Body of pancreas (tissue), 4 donors: ENCODE results near the gene DIPK1A. TPM values are rescaled to one million over a fixed set of nuclear protein-coding genes. Genes with fewer than 3 reads are reported as not detected.

ENCODE experiments used
- ATAC-seq: fragments of 150-250 bp; one replicate; pipeline ENCODE4 v1.9.1; 2016
- DNase-seq, 4 donors: peaks; one replicate each; pipeline ENCODE4 v3.0.0-alpha.2; 2019
- H3K27ac ChIP-seq, 4 donors: fragments of 200-600 bp; sonication (generic); 1 replicate in 3 of 4; 2 replicates in 1 of 4; pipeline versions ENCODE4 v1.5.1 to v1.6.1; 2016 to 2019; ENCODE audit warnings: mild to moderate bottlenecking in 1 of 4, mixed read lengths in 1 of 4, moderate library complexity in 1 of 4
- H3K27me3 ChIP-seq, 2 donors: fragments of 200-600 bp; sonication (generic); one replicate each; pipeline ENCODE4 v1.6.0; 2016; ENCODE audit warnings: mild to moderate bottlenecking in 1 of 2
- H3K36me3 ChIP-seq, 2 donors: fragments of 200-600 bp; sonication (generic); replicated peaks in 1 of 2; 2 replicates each; pipeline ENCODE4 v1.5.1; 2016; ENCODE audit warnings: low read depth in 2 of 2; ENCODE audit not compliant: insufficient read depth in 1 of 2
- H3K4me1 ChIP-seq: fragments of 200-600 bp; sonication (generic); one replicate; pipeline ENCODE4 v1.6.0; 2016
- H3K4me3 ChIP-seq, 2 donors: fragments of 200-600 bp; sonication (generic); 1 replicate in 1 of 2; 2 replicates in 1 of 2; pipeline ENCODE4 v1.5.1; 2016 to 2019
- H3K9me3 ChIP-seq, 3 donors: fragments of 200-600 bp; sonication (generic); 1 replicate in 2 of 3; 2 replicates in 1 of 3; pipeline ENCODE4 v1.5.1; 2016
- CTCF ChIP-seq, 7 experiments: fragments of 450-650 bp in 4 of 7; fragments of 200-600 bp in 3 of 7; sonication (generic) in 3 of 7; IDR thresholded peaks; one replicate each; pipeline ENCODE4 v1.5.1; 2016 to 2019; ENCODE audit warnings: antibody characterized with exemption in 7 of 7
- POLR2A ChIP-seq, 3 donors: fragments of 450-650 bp; IDR thresholded peaks; one replicate each; pipeline ENCODE4 v1.6.1; 2016; ENCODE audit warnings: antibody characterized with exemption in 3 of 3, mild to moderate bottlenecking in 2 of 3
- WGBS, 2 donors: methylation state at CpG; one replicate each; pipeline ENCODE4 v1.1.5; 2017; 5-methylcytosine and 5-hydroxymethylcytosine counted together
- intact Hi-C: fragments of 100-400 bp; cut with DNase I; formaldehyde crosslinking; loops from one replicate; pipeline ENCODE4 v1.15.1; 2023
- total RNA-seq, 2 donors: library from RNA; depleted of rRNA; stranded (reverse); fragments of >200 nt; gene quantifications; one replicate each; pipeline ENCODE4 v1.1.0, GENCODE V29; 2016

The DIPK1A gene
- total RNA-seq, 2 donors from 2014 or later, result 3.9 to 8.2 TPM

DNA sequence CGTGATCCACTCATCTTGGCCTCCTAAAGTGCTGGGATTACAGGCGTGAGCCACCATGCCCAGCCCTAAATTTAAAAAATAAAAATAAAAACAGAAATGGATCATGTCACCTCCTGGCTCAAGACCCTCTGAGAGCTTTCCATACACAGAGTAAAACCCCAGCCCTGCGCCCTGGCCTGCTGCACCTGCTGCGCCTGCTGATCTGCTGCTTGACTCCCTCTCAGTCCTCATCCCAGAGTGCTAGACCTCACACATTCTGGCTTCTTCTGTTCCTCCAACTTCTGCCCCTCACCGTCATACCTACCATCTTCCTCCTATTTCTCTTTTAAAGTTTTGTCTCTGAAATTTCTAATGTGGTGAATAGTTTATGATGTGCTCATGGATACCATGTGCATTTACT lies 42.7 kb upstream of the DIPK1A start:
- DNase-seq (no peak), ATAC-seq (no peak)
- TF ChIP-seq CTCF (IDR thresholded peaks at IDR 0.05) (no peak), POLR2A (IDR thresholded peaks at IDR 0.05) (no peak)
- WGBS, 2 donors, result 93% methylated on average over 5 of the region's 5 CpGs
- Histone ChIP-seq H3K4me3 (no peak overlapping the region), H3K9me3 (no peaks in the 10 kb centered on the region), H3K36me3 (no peaks in the 10 kb centered on the region), H3K27me3 (no peaks in the 10 kb centered on the region), H3K4me1 (peaks cover 13% of the 10 kb centered on the region), H3K27ac (no peak overlapping the region)
- intact Hi-C loops, result no loop called here

GRCh38 chr1:93002781-93003180 lies 41.5 kb upstream of the DIPK1A start:
- Histone ChIP-seq H3K9me3 (no peaks in the 10 kb centered on the region), H3K4me3 (no peak overlapping the region), H3K4me1 (peaks cover 13% of the 10 kb centered on the region), H3K27me3 (no peaks in the 10 kb centered on the region), H3K27ac (no peak overlapping the region), H3K36me3 (no peaks in the 10 kb centered on the region)
- TF ChIP-seq POLR2A (IDR thresholded peaks at IDR 0.05), result no peak
- TF ChIP-seq CTCF (IDR thresholded peaks at IDR 0.05), result no peak
- DNase-seq (no peak), ATAC-seq (no peak)
- WGBS, 2 donors, result 68 to 80% methylated on average over 2 of the region's 2 CpGs
- intact Hi-C loops, result no loop called here

- intact Hi-C loops, result no loop called here
- ATAC-seq (no peak), DNase-seq (no peak)
- Histone ChIP-seq H3K36me3 (no peaks in the 10 kb centered on the region), H3K27ac (no peak overlapping the region), H3K4me1 (peaks cover 13% of the 10 kb centered on the region), H3K27me3 (no peaks in the 10 kb centered on the region), H3K9me3 (no peaks in the 10 kb centered on the region), H3K4me3 (no peak overlapping the region)
- no peak for TF ChIP-seq POLR2A (IDR thresholded peaks at IDR 0.05)
- TF ChIP-seq CTCF (IDR thresholded peaks at IDR 0.05), result no peak
Measured at GRCh38 chr1:93001893-93002292, 40.6 kb upstream of the DIPK1A start.

GRCh38 chr1:93000751-93001175 lies 39.5 kb upstream of the DIPK1A start:
- Histone ChIP-seq H3K9me3 (no peaks in the 10 kb centered on the region), H3K4me1 (peaks cover 18% of the 10 kb centered on the region), H3K36me3 (no peaks in the 10 kb centered on the region), H3K27ac (no peak overlapping the region), H3K4me3 (no peak overlapping the region), H3K27me3 (no peaks in the 10 kb centered on the region)
- ATAC-seq (no peak), DNase-seq (no peak)
- TF ChIP-seq CTCF (IDR thresholded peaks at IDR 0.05), result no peak
- TF ChIP-seq POLR2A (IDR thresholded peaks at IDR 0.05), result no peak
- 6 to 32% methylated on average over 2 of the region's 2 CpGs for WGBS, 2 donors
- intact Hi-C loops, result no loop called here

DNA sequence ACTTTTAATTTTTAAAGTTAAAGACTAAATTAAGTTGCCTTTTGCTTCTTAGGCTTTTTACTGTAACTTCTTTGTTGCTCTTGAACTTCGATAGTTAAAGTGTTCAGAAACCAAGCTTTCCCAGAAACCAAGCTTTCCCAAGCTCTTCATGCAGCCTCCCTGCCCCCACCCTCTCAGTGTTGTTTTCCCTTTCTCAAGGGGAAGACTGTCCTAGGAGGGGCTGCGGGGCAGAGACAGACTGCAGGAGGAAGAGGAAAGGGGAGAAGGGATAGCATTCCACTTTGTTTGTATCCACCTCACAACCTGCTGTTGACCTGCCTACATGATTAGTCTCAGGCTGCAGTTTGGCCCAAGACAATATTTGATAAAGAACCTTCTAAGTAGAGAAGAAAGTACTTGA lies 39.0 kb upstream of the DIPK1A start:
- Histone ChIP-seq H3K27ac (no peak overlapping the region), H3K36me3 (no peaks in the 10 kb centered on the region), H3K27me3 (no peaks in the 10 kb centered on the region), H3K9me3 (no peaks in the 10 kb centered on the region), H3K4me1 (peaks cover 23% of the 10 kb centered on the region), H3K4me3 (no peak overlapping the region)
- ATAC-seq, result no peak
- WGBS, 2 donors, result 69 to 88% methylated on average over 2 of the region's 2 CpGs
- intact Hi-C loops, result no loop called here
- no peak for DNase-seq
- no peak for TF ChIP-seq CTCF (IDR thresholded peaks at IDR 0.05)
- TF ChIP-seq POLR2A (IDR thresholded peaks at IDR 0.05), result no peak
